ENCODE data around the gene SHTN1.

DNA sequence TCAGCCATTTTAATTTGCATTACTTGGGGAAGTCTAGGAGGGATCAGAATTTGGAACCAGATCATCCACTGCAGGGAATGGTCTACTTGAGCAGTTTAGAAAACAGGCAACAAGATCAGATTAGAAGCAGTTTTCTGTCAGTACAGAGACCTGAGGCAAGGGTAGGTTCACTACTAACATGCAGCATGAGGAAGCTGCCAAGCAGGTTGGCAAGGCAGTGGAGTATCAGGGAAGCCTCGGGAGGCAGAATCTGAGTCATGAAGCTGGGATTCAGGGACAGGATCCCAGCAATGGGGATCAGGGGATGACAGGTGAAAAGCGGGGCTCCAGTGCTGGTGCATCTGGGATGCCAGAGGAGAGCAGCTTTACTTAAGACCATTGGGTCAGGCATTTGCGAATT, 127.6 kb downstream of the SHTN1 start:
- TF ChIP-seq CTCF (IDR thresholded peaks at IDR 0.05): no peak
- TF ChIP-seq POLR2AphosphoS5 (IDR thresholded peaks at IDR 0.05): no peak
- TF ChIP-seq POLR2A (IDR thresholded peaks at IDR 0.05): no peak
- TF ChIP-seq EP300 (IDR thresholded peaks at IDR 0.05): no peak
